Measurements from ENCODE around the gene PDXK.

PDXK gene

GRCh38 chr21:43744725-43745124 lies 25.8 kb downstream of the PDXK start:
- DNase-seq = no peak

- DNase-seq = no peak
Observed at GRCh38 chr21:43745772-43746517, 27.0 kb downstream of the PDXK start.

DNA sequence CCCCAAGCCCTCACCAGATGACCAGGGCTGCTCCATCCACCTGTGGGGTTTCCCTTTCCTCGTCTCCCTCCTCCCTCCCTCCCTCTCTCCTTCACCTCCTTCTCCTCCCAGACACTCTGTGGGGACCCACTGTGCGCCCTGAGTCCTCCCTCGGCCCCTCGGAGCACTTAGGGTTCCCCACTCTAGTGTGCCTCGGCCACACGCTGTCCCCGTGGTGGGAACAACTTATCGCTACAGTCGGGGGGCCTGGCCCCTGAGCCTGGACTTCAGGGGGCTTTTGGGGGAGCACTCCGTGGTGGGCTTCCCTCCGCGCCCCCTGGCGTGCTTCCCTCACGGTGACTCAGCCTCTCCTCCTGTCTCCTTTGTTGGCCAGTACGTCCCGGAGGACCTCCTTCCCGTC lies 29.7 kb downstream of the PDXK start:
- no peak for DNase-seq

- no peak for DNase-seq
Observed at GRCh38 chr21:43749651-43750262, 30.8 kb downstream of the PDXK start.

DNA sequence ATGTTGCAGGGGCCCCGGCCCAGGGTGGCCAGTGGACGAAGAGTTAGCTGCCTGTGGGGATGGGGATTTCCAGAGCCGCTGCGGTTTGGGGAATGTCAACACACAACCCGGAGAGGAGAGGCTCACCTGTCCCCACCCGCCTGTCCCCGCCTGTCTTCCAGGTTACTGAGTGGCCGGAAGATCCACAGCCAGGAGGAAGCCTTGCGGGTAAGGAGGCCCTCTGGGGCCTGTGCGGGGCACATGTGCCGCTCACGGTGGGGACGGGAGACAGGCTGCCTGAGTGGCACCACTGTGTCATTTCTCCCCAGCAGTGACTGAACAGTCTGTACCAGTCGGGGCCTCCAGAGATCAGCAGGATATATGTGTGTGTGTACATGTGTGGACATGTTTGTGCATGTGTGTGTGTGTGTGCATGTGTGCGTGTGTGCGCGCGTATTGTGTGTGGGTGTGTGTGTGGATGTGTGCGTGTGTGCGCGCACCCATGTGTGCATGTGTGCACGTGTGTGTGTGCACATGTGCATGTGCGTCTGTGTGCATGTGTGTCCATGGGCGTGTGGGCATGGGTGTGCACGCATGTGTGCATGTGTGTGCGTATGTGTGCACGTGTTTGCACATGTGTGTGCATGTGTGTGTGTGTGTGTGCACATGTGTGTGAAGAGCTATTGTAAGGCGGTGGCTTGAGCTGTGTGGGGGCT lies 31.6 kb downstream of the PDXK start:
- no peak for DNase-seq

GRCh38 chr21:43751955-43752591 lies 33.1 kb downstream of the PDXK start:
- DNase-seq = no peak

DNA sequence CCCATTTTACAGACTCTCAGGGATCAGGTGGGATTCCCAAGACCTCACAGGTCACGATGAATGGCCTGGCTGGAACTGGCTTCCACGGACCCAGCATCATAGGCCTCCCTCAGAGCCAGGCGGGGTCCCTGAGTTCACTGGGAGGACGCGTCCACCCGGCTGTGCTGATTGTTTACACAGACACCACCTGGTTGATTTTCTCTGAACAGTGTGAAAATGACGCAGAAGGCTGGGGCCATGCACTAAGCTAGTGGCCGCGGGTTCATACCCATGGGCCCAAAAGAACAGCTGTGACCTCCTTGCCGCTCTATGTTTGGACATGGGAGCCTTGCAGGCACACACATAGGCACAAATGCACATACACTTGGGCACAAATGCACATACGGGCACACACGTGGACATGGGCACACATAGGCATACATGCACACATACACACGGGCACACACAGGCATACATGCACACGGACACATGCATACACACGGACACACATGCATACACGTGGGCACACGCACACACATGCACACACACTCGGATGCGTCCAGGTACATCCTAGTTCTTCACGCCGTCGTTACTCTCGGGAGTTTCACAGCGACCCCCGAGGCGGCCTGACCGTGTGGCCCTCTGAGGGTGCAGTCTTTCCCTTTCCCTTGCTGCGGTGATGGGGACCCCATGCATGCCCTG lies 34.0 kb downstream of the PDXK start:
- DNase-seq = no peak

- DNase-seq = no peak
Observed at GRCh38 chr21:43753439-43753799, 34.5 kb downstream of the PDXK start.

- DNase-seq = no peak
Observed at GRCh38 chr21:43754948-43755781, 36.2 kb downstream of the PDXK start.

DNA sequence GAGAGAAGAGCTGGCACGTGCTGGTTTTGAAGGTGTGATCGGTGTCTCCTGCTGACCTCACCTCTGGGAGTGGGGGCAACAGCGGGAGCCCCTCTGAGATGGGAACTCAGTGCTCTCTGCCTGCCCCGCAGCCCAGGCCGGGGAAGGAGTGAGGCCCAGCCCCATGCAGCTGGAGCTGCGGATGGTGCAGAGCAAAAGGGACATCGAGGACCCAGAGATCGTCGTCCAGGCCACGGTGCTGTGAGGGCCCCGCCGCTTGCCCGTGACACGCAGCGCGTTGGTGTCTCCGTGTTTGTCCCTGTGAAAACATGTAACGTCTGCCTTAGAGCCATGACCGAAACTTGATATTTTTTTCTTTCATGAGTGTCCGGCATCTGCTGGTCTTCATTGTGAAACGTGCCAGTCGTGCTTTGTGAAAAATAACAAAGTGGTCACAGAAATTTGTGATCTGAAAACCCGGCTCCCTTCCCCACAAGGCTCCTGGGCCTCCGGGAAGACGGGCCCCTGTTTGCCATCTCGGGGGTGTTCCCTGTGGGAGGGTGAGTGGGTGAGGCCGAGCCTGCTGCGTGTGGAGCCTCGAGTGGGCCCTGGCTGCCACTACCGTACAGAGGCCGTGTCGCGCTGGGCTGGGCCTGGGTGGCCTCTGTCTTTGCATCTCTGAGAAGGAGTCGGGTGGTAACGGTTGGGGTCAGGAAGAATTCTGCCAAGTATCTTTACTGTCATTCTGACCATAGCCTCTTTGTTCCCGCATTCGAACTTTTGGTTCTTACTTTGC lies 37.1 kb downstream of the PDXK start:
- DNase-seq = no peak

GRCh38 chr21:43757601-43758000 lies 38.7 kb downstream of the PDXK start:
- no peak for DNase-seq

DNA sequence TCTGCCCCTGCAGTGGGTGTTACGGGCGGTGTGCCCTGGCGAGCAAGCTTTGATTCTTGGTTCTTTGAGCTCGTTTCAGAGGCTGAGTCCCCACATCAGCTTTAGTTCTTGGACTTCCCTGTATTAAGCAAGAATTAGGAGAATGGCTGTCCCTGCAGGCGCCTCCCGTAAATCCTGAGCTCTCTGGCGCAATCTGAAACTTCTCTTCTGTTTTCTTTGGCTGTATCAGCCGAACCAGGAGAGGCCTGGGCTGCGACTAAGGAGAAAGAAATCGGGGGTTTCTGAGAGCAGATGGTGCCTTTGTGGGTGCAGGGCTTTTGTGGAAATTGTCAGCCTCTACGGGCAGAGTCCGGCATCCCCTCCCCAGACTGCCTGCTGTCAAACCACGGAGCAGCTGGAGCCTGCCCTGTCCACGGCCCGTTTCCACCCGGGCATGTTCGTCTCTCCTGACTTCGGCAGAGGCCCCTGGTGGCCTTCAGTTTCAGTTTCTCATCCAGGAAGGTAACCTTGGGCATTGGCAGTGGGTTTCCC lies 39.2 kb downstream of the PDXK start:
- DNase-seq = no peak

DNA sequence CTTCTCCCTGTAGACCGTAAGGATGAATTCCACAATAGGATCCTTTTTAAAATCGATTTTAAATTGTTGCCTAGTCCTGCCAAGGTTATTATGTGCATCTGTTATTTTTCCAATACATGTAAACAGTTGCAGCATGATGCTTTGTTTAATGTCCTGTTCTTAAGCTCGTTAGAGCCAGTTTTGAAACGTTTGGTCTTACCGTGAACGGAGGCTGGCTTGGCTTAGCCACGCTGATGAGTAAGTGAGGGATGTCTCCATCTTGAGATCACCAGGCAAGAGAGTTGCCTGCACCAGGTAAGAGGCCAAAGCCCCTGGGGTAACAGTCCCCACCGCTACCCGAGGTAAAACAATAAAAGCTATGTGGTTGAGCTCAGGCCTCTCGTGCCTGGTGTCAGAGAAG lies 39.9 kb downstream of the PDXK start:
- no peak for DNase-seq

DNA sequence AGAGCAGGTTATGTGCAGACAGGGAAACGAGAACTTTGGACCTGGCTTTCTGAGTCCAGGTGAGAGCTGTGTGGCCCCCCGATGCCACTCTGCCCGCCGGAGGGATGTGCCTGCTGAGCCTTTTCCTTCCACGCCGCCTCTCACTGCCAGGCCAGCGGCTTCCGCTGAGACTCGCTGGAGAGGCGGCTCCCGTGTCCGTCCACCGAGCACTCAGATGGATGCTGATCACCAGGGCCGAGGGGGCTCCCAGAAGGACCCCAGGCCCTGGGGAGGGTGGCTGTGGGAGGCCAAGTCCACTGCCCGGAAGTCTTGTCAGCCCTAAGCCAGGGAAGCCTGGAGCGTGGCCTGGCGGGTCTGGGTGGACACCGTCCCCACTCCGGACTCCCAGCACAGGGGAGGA lies 40.7 kb downstream of the PDXK start:
- no peak for DNase-seq

DNA sequence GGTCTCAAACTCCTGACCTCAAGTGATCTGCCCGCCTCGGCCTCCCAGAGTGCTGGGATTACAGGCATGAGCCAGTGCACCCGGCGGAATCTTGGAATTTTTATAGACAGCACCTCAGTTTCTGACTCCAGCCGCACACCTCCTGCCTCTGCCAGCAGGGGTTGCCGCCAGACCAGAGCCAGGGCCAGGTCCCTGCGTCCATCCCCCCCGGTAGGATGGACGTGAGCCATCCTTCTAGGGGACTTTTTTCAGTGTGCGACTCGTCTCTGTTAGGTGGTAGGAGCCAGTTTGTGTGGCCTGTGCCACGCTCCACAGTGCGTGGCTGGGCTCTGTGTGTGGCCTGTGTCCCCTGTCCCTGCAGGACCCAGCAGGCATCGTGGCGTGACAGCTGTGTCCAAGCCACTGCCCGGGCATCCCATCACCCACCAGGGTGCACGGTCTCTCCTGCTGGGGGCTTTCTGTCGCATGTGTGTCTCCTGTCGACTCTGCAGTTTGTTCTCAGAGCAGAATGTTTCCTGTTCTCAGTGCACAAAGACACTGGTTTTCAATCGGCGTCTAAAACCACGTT lies 41.5 kb downstream of the PDXK start:
- no peak for DNase-seq

DNA sequence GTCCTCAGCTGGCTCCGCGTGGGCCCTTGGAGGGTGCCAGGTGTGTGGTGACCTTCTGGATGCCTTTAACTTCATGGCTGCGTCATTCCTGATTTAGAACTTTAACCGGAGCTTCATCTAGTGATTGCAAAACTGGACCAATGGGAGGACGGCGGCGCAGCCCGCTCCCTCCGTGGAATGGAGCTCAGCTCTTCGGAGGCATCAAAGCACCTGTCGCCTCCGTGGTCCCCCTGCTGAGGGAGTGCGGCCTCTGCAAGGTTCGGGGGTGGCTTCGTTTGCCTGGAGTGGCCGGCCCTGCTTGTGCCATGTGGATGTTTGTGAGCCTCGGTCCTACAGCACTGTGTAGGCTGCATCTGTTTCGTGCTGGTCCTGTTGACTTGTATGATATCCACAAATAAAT lies 43.0 kb downstream of the PDXK start:
- DNase-seq = no peak

DNA sequence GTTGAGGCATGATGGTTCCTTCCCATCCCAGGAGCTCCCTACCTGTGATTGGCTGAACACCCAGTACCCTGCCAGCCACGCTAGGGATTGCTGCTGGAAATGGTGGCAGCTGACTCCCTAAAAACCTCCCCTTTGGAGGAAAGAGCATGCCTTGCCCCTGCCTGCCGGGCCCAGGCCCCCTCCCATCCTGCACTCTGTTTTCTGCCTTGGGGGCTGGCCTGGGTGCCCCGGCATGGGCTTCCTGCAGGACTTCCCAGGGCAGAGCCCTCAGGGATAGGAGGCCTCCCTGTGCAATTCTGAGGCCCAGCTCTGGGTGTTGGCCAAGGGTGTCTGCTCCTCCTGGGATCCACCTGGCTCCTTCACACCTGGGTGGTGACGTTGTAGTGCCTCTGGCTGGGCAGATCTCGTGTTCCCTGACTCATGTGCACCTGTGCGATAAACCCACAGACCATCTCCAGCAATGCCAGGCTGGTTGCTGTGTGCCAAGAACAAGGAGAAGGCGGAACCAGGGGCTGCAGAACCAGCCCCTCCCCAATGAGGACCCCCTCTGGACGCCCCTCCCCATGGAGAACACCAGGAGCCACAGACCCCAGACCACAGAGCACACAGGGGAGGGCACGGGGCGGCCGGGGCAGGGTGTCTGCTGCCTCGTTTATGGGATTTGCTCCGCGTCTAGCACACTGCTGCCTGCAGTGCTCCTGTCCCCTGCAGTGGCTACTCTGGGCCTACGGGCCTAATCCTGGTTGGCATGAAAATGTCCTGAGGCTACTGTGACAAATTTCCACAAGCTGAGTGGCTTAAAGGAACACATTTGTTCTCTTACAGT lies 43.6 kb downstream of the PDXK start:
- DNase-seq = no peak

DNA sequence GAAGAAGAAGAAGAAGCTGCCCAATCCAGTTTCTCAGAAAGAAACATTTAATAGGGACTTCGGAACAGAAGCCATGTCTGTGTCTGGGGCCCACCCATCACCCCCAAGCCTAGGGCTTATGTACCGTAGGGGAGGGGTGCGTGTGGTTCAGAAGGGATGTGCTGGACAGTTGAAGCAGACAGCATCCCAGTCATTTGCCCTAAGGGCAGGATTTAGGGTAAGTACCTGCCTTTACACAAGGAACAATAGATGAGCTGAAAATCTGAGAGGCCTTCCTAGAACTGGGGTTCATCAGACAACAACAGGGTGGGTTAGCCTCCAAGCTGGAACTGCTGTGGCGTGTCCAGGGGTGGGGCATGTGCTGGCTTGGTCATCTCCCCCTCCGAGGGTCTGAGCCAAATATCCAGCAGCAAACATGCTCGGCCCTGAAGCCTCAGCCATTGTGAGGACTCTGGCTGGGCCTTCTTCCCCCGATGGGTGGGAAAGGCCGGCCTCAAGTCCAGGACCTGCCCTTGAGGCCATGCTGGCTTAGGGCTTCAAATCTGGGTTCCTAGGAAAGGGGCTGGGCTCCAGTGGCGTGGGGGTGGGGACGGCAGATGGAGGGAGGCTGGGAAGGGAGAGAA lies 45.1 kb downstream of the PDXK start:
- no peak for DNase-seq

Data from T1000 (cell line).